H1 (cell line): ENCODE data around the gene IFNA2. TPM values are rescaled to one million over a fixed set of nuclear protein-coding genes. Genes with fewer than 3 reads are reported as not detected.
A peak's percentile ranks its signal among the peaks of the same experiment; 100 is the strongest.

Source experiments
- CTCF ChIA-PET: fragments of 300-600 bp; sonication (Branson Sonifier 250); formaldehyde crosslinking; loops from one replicate; lab custom pipeline; 2021; ENCODE audit not compliant: partially characterized antibody; lab: Charles Lee
- POLR2A ChIA-PET: fragments of 300-600 bp; sonication (Branson Sonifier 250); formaldehyde crosslinking; loops from one replicate; lab custom pipeline; 2021; ENCODE audit warnings: inconsistent platforms; ENCODE audit not compliant: partially characterized antibody; lab: Charles Lee
- DNase-seq, 2 experiments: peaks; one replicate each; pipeline versions ENCODE4 v3.0.0 to v3.0.0-alpha.2; 2010 to 2022; ENCODE audit warnings: low spot score in 2 of 2, low read depth in 1 of 2, mixed read lengths in 1 of 2
- FAIRE-seq: peaks from 2 replicates; lab custom pipeline; 2011; peaks lifted over from hg19 to GRCh38; lab: Jason Lieb, UNC
- H2AFZ ChIP-seq: 2 replicates; pipeline ENCODE4 v1.8.1; 2012; ENCODE audit warnings: low read length, inconsistent platforms
- H2AK5ac ChIP-seq: 2 replicates; pipeline ENCODE4 v1.6.1; 2013; ENCODE audit warnings: low read depth, low read length
- H2BK120ac ChIP-seq: replicated peaks from 2 replicates; pipeline ENCODE3; 2013; ENCODE audit warnings: low read depth, low read length, inconsistent platforms
- H2BK12ac ChIP-seq: 2 replicates; pipeline ENCODE4 v1.6.1; 2013; ENCODE audit warnings: low read depth, low read length
- H2BK15ac ChIP-seq: 2 replicates; pipeline ENCODE4 v1.6.1; 2013; ENCODE audit warnings: low read length
- H2BK20ac ChIP-seq: 2 replicates; pipeline ENCODE4 v1.6.1; 2013; ENCODE audit warnings: low read length
- H2BK5ac ChIP-seq: 2 replicates; pipeline ENCODE4 v1.6.1; 2013; ENCODE audit warnings: low read depth, low read length
- H3K14ac ChIP-seq: 2 replicates; pipeline ENCODE4 v1.6.1; 2013; ENCODE audit warnings: inconsistent platforms; ENCODE audit not compliant: insufficient read length
- H3K18ac ChIP-seq: 2 replicates; pipeline ENCODE4 v1.6.1; 2013; ENCODE audit warnings: low read length; ENCODE audit errors: extremely low read depth
- H3K23ac ChIP-seq: 2 replicates; pipeline ENCODE4 v1.6.1; 2013; ENCODE audit warnings: inconsistent platforms; ENCODE audit not compliant: insufficient read length
- H3K23me2 ChIP-seq: 2 replicates; pipeline ENCODE4 v1.6.1; 2013; ENCODE audit warnings: low read depth, low read length
- H3K27ac ChIP-seq: 2 replicates; pipeline ENCODE4 v1.6.1; 2011; ENCODE audit warnings: low read depth, low read length, inconsistent platforms
- H3K27me3 ChIP-seq, 4 experiments: replicated peaks in 1 of 4; 1 replicate in 1 of 4; 2 replicates in 3 of 4; pipeline versions ENCODE4 v1.6.1 to v1.8.1; 2011 to 2013; ENCODE audit warnings: low read length in 3 of 4, mild to moderate bottlenecking in 3 of 4, inconsistent platforms in 2 of 4, mixed read lengths in 2 of 4, moderate library complexity in 1 of 4; ENCODE audit not compliant: control insufficient read depth in 3 of 4, insufficient read depth in 3 of 4; ENCODE audit errors: extremely low read depth in 1 of 4
- H3K36me3 ChIP-seq, 4 experiments: 2 replicates each; pipeline versions ENCODE4 v1.6.1 to v1.8.1; 2011 to 2013; ENCODE audit warnings: mild to moderate bottlenecking in 4 of 4, low read length in 3 of 4, moderate library complexity in 2 of 4, control low read depth in 1 of 4, inconsistent platforms in 1 of 4; ENCODE audit not compliant: insufficient read depth in 4 of 4, control insufficient read depth in 2 of 4
- H3K4ac ChIP-seq: replicated peaks from 2 replicates; pipeline ENCODE3; 2013; ENCODE audit warnings: low read length, low read depth, mixed read lengths, inconsistent platforms; ENCODE audit not compliant: insufficient read length
- H3K4me1 ChIP-seq, 4 experiments: replicated peaks in 1 of 4; 1 replicate in 1 of 4; 2 replicates in 3 of 4; pipeline versions ENCODE4 v1.6.1 to v1.8.1; 2011 to 2013; ENCODE audit warnings: low read length in 3 of 4, inconsistent platforms in 2 of 4, mixed read lengths in 1 of 4; ENCODE audit not compliant: insufficient read depth in 4 of 4, control insufficient read depth in 3 of 4
- H3K4me2 ChIP-seq, 2 experiments: 2 replicates each; pipeline versions ENCODE4 v1.6.1 to v1.8.1; 2011 to 2013; ENCODE audit warnings: low read depth in 2 of 2, low read length in 2 of 2, control low read depth in 1 of 2, inconsistent platforms in 1 of 2, mild to moderate bottlenecking in 1 of 2; ENCODE audit not compliant: insufficient read depth in 1 of 2
- H3K4me3 ChIP-seq, 4 experiments: fragments of 200-600, 300-600 bp in 1 of 4; sonication (generic), shearing (Covaris generic), sonication (Bioruptor Twin) in 1 of 4; 2 replicates each; pipeline versions ENCODE4 v1.5.1 to v1.8.1; 2011 to 2016; ENCODE audit warnings: low read length in 4 of 4, low read depth in 3 of 4, control low read depth in 2 of 4, inconsistent platforms in 2 of 4, mild to moderate bottlenecking in 2 of 4, mixed read lengths in 1 of 4, moderate library complexity in 1 of 4; ENCODE audit not compliant: insufficient read depth in 2 of 4; ENCODE audit errors: extremely low read depth in 1 of 4
- H3K56ac ChIP-seq: replicated peaks from 2 replicates; pipeline ENCODE3; 2013; ENCODE audit warnings: low read depth, mild to moderate bottlenecking, mixed read lengths, low read length, inconsistent platforms; ENCODE audit not compliant: insufficient read length
- H3K79me1 ChIP-seq: 2 replicates; pipeline ENCODE4 v1.6.1; 2013; ENCODE audit warnings: low read depth, low read length, control low read depth
- H3K79me2 ChIP-seq, 2 experiments: 2 replicates each; pipeline versions ENCODE4 v1.6.1 to v1.8.1; 2012 to 2013; ENCODE audit warnings: low read length in 2 of 2, mild to moderate bottlenecking in 2 of 2, inconsistent platforms in 1 of 2; ENCODE audit not compliant: insufficient read depth in 2 of 2, control insufficient read depth in 1 of 2
- H3K9ac ChIP-seq, 4 experiments: replicated peaks in 1 of 4; 1 replicate in 1 of 4; 2 replicates in 3 of 4; pipeline versions ENCODE4 v1.6.1 to v1.8.1; 2011 to 2013; ENCODE audit warnings: low read depth in 3 of 4, low read length in 3 of 4, control low read depth in 2 of 4, mild to moderate bottlenecking in 2 of 4, moderate library complexity in 2 of 4, inconsistent platforms in 1 of 4; ENCODE audit errors: extremely low read depth in 1 of 4
- H3K9me3 ChIP-seq, 2 experiments: 2 replicates each; pipeline versions ENCODE4 v1.6.1 to v1.8.1; 2012 to 2013; ENCODE audit warnings: mild to moderate bottlenecking in 2 of 2, moderate library complexity in 2 of 2, control low read depth in 1 of 2, inconsistent platforms in 1 of 2, low read depth in 1 of 2, low read length in 1 of 2, mixed read lengths in 1 of 2; ENCODE audit not compliant: insufficient read depth in 2 of 2
- H4K20me1 ChIP-seq, 2 experiments: replicated peaks in 1 of 2; 2 replicates each; pipeline versions ENCODE3 to v1.8.1; 2011 to 2013; ENCODE audit warnings: inconsistent platforms in 2 of 2, low read length in 2 of 2, mild to moderate bottlenecking in 1 of 2; ENCODE audit not compliant: insufficient read depth in 2 of 2, control insufficient read depth in 1 of 2
- H4K5ac ChIP-seq: 2 replicates; pipeline ENCODE4 v1.6.1; 2013; ENCODE audit warnings: low read length, low read depth, mixed read lengths, inconsistent platforms; ENCODE audit not compliant: insufficient read length
- H4K8ac ChIP-seq: 2 replicates; pipeline ENCODE4 v1.8.0; 2013; ENCODE audit warnings: mild to moderate bottlenecking, moderate library complexity, low read length, inconsistent platforms; ENCODE audit not compliant: insufficient read depth; ENCODE audit errors: extremely low read depth
- H4K91ac ChIP-seq: replicated peaks from 2 replicates; pipeline ENCODE3; 2013; ENCODE audit warnings: low read length, mixed read lengths, inconsistent platforms; ENCODE audit not compliant: insufficient read length
- EP300 ChIP-seq, 2 experiments: IDR thresholded peaks; 1 replicate in 1 of 2; 2 replicates in 1 of 2; pipeline ENCODE4 v1.6.1; 2011 to 2012; ENCODE audit warnings: low read depth in 2 of 2, low read length in 2 of 2, mild to moderate bottlenecking in 2 of 2, borderline replicate concordance in 1 of 2, inconsistent platforms in 1 of 2, moderate library complexity in 1 of 2
- JUND ChIP-seq: IDR thresholded peaks from 2 replicates; pipeline ENCODE4 v1.6.1; 2011; ENCODE audit warnings: mild to moderate bottlenecking, improper control_type of control experiment, low read length
- RAD21 ChIP-seq, 2 experiments: IDR thresholded peaks in 1 of 2; conservative IDR thresholded peaks in 1 of 2; 2 replicates each; pipeline ENCODE4 v1.6.1; 2011; ENCODE audit warnings: low read depth in 2 of 2, low read length in 2 of 2, improper control_type of control experiment in 1 of 2, inconsistent platforms in 1 of 2, mild to moderate bottlenecking in 1 of 2, moderate library complexity in 1 of 2
- WGBS, 2 experiments: shearing (Covaris generic) in 1 of 2; methylation state at CpG; one replicate each; pipeline versions ENCODE4 v1.1.6 to v1.1.7; 2013 to 2015; ENCODE audit warnings: low lambda C conversion rate in 2 of 2, mixed read lengths in 2 of 2, inconsistent platforms in 1 of 2, low coverage in 1 of 2, missing lambda C conversion rate in 1 of 2; ENCODE audit not compliant: insufficient replicate concordance in 2 of 2, insufficient coverage in 1 of 2, insufficient read length in 1 of 2; ENCODE audit errors: extremely low coverage in 1 of 2, missing lambda C conversion rate in 1 of 2; 5-methylcytosine and 5-hydroxymethylcytosine counted together
- polyA plus RNA-seq, 7 experiments: library from polyadenylated mRNA; depleted of rRNA in 3 of 7; stranded (reverse) in 5 of 7; unstranded in 2 of 7; fragments of >200 nt in 5 of 7; fragments of 200-250 nt in 2 of 7; gene quantifications; 1 replicate in 5 of 7; 2 replicates in 1 of 7; 4 replicates in 1 of 7; pipeline versions ENCODE4 v1.2.1 to v1.2.3, GENCODE V29; 2011 to 2013; ENCODE audit warnings: missing spikeins in 2 of 7, mixed read lengths in 2 of 7
- total RNA-seq: library from RNA; stranded (reverse); fragmentation: NEBNext Ultra II Directional; extraction: Animal tissue kit (Norgen Biotek cat#: 25700); gene quantifications from 2 replicates; pipeline ENCODE4 v1.2.1, GENCODE V29; 2021
- TF ChIP-seq, protein P1 (sequence below), 3 experiments: IDR thresholded peaks; 1 replicate in 2 of 3; 2 replicates in 1 of 3; pipeline versions ENCODE4 v1.5.1 to v1.6.1; 2011; ENCODE audit warnings: low read length in 3 of 3, mild to moderate bottlenecking in 3 of 3, inconsistent platforms in 2 of 3, low read depth in 1 of 3, moderate library complexity in 1 of 3; ENCODE audit not compliant: insufficient read depth in 1 of 3; ENCODE audit errors: control extremely low read depth in 1 of 3

The IFNA2 gene
- total and polyA plus RNA-seq, 2 of the 8 experiments (the other 6 are each of a cell fraction or from before 2014, with no cell fraction given): not detected

DNA sequence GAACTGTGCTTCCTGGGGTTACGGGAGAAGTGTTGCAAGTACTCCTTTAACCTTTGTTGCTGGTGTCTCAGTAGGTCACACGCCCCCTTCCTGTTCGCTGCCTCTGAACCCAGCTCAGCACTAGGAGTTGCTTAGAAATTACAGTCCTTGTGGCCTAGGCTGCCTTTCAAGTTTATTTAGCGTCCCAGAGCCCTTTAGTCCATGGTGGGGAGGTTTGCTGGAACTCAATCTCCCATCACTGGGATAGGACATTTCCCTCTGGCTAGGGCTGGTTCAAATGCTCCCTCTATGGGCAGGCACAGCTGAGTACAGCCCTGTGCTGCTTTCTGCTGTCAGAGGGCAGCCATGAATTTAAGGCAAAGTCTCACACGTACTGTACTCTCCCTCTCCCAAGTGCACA lies 28.4 kb upstream of the IFNA2 start:
- Histone ChIP-seq H2AFZ (peak overlapping the region; percentile 58; the same call in 1 of the 2 replicates), H4K8ac (no peak overlapping the region), H3K4me2 (no peak overlapping the region), H2BK5ac (no peak overlapping the region), H3K27me3 (no peaks in the 10 kb centered on the region), H3K4me3 (no peak overlapping the region), H3K56ac (no peak overlapping the region), H2BK15ac (no peak overlapping the region), H2BK20ac (no peak overlapping the region), H4K5ac (no peak overlapping the region), H2AK5ac (no peak overlapping the region), H3K14ac (no peak overlapping the region), H3K79me2 (no peaks in the 10 kb centered on the region), H3K9me3 (no peaks in the 10 kb centered on the region), H3K23me2 (no peaks in the 10 kb centered on the region), H3K4ac (no peak overlapping the region), H2BK12ac (no peak overlapping the region), H3K9ac (no peak overlapping the region), H3K79me1 (no peaks in the 10 kb centered on the region), H3K27ac (no peak overlapping the region), H3K36me3 (no peaks in the 10 kb centered on the region), H3K4me1 (no peaks in the 10 kb centered on the region), H3K18ac (no peak overlapping the region), H2BK120ac (no peak overlapping the region), H4K20me1 (no peaks in the 10 kb centered on the region), H4K91ac (no peak overlapping the region), H3K23ac (no peak overlapping the region)
- ChIA-PET POLR2A (no interaction called here), CTCF (interaction anchor here (1.1 to 1.9 kb wide), 7 partner anchors 8 to 179 kb away, joined by 3 to 6 read pairs (median 3); no protein-coding TSS in a partner anchor)
- FAIRE-seq: no peak
- TF ChIP-seq JUND (no peak), EP300 (IDR thresholded peaks at IDR 0.05; ENCODE audit: borderline replicate concordance in 1 of 2, low read depth in 2 of 2, low read length in 2 of 2) (no peak), RAD21 (IDR thresholded peaks at IDR 0.05 in 1 of 2, conservative IDR thresholded peaks at IDR 0.05 in 1 of 2; ENCODE audit: low read depth in 2 of 2, low read length in 2 of 2) (peak; percentile 45 to 51)
- TF ChIP-seq, protein P1, sequence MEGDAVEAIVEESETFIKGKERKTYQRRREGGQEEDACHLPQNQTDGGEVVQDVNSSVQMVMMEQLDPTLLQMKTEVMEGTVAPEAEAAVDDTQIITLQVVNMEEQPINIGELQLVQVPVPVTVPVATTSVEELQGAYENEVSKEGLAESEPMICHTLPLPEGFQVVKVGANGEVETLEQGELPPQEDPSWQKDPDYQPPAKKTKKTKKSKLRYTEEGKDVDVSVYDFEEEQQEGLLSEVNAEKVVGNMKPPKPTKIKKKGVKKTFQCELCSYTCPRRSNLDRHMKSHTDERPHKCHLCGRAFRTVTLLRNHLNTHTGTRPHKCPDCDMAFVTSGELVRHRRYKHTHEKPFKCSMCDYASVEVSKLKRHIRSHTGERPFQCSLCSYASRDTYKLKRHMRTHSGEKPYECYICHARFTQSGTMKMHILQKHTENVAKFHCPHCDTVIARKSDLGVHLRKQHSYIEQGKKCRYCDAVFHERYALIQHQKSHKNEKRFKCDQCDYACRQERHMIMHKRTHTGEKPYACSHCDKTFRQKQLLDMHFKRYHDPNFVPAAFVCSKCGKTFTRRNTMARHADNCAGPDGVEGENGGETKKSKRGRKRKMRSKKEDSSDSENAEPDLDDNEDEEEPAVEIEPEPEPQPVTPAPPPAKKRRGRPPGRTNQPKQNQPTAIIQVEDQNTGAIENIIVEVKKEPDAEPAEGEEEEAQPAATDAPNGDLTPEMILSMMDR (IDR thresholded peaks at IDR 0.05; ENCODE audit: control extremely low read depth in 1 of 3, insufficient read depth in 1 of 3, low read depth in 1 of 3, low read length in 3 of 3): peak; percentile 47 to 71 (median 60)
- 67% methylated on average over 5 of the region's 5 CpGs; no CpG with 5 or more reads in 1 of the 2 experiments for WGBS, 2 experiments
- no peak for DNase-seq
